Naive thymus-derived CD4-positive, alpha-beta T cell (primary cell): ENCODE data around the gene SIRPD. TPM values are rescaled to one million over a fixed set of nuclear protein-coding genes. Genes with fewer than 3 reads are reported as not detected.

ENCODE experiments used
- ATAC-seq: fragments of 150-1000 bp; cut with Tn5 transposase; 2 replicates; pipeline ENCODE4 v1.10.0; 2021; ENCODE audit warnings: mild to moderate bottlenecking, moderate library complexity
- CTCF ChIA-PET: fragments of 350-600 bp; sonication (Branson Sonifier 250); formaldehyde crosslinking; loops from one replicate; lab custom pipeline; 2021; ENCODE audit warnings: antibody characterized with exemption; lab: Charles Lee
- POLR2A ChIA-PET: fragments of 350-600 bp; sonication (Branson Sonifier 250); formaldehyde crosslinking; loops from one replicate; lab custom pipeline; 2021; ENCODE audit warnings: antibody characterized with exemption, inconsistent platforms; lab: Charles Lee
- DNase-seq, 9 donors: peaks; one replicate each; pipeline versions ENCODE4 v3.0.0 to v3.0.0-alpha.2; 2020 to 2022; ENCODE audit warnings: mixed read lengths in 1 of 9
- H3K27ac ChIP-seq: one replicate; pipeline ENCODE4 v1.7.0; 2013; ENCODE audit warnings: mild to moderate bottlenecking, low read depth, low read length, moderate library complexity
- H3K27me3 ChIP-seq, 2 donors: one replicate each; pipeline ENCODE4 v1.7.0; 2013; ENCODE audit warnings: low read length in 2 of 2, mild to moderate bottlenecking in 2 of 2, moderate library complexity in 2 of 2; ENCODE audit not compliant: control insufficient read depth in 2 of 2, insufficient read depth in 2 of 2
- H3K36me3 ChIP-seq, 3 experiments: 1 replicate in 2 of 3; 2 replicates in 1 of 3; pipeline ENCODE4 v1.7.0; 2013; ENCODE audit warnings: low read length in 3 of 3, mild to moderate bottlenecking in 3 of 3, moderate library complexity in 1 of 3; ENCODE audit not compliant: insufficient read depth in 3 of 3, control insufficient read depth in 2 of 3
- H3K4me1 ChIP-seq, 2 donors: one replicate each; pipeline ENCODE4 v1.7.0; 2013; ENCODE audit warnings: low read length in 2 of 2, mild to moderate bottlenecking in 2 of 2, moderate library complexity in 1 of 2; ENCODE audit not compliant: control insufficient read depth in 2 of 2, insufficient read depth in 2 of 2
- H3K4me3 ChIP-seq: 2 replicates; pipeline ENCODE4 v1.7.0; 2013; ENCODE audit warnings: mild to moderate bottlenecking, low read length
- H3K9me3 ChIP-seq, 3 experiments: 1 replicate in 2 of 3; 2 replicates in 1 of 3; pipeline ENCODE4 v1.7.0; 2013; ENCODE audit warnings: low read length in 3 of 3; ENCODE audit not compliant: control insufficient read depth in 2 of 3
- H3K27ac Mint-ChIP-seq, 9 donors: one replicate each; pipeline ENCODE4 v1.8.0; 2020 to 2022; ENCODE audit warnings: mixed read lengths in 9 of 9, mild to moderate bottlenecking in 8 of 9, moderate library complexity in 5 of 9, inconsistent platforms in 2 of 9
- H3K27me3 Mint-ChIP-seq, 5 donors: one replicate each; pipeline ENCODE4 v1.8.0; 2021 to 2022; ENCODE audit warnings: mixed read lengths in 5 of 5, mild to moderate bottlenecking in 1 of 5
- H3K36me3 Mint-ChIP-seq, 5 donors: one replicate each; pipeline ENCODE4 v1.8.0; 2020 to 2022; ENCODE audit warnings: mixed read lengths in 5 of 5, mild to moderate bottlenecking in 3 of 5, inconsistent platforms in 1 of 5
- H3K4me1 Mint-ChIP-seq, 7 donors: one replicate each; pipeline ENCODE4 v1.8.0; 2020 to 2022; ENCODE audit warnings: mixed read lengths in 7 of 7, mild to moderate bottlenecking in 3 of 7, inconsistent platforms in 1 of 7
- H3K4me3 Mint-ChIP-seq, 10 donors: one replicate each; pipeline ENCODE4 v1.8.0; 2020 to 2022; ENCODE audit warnings: mild to moderate bottlenecking in 10 of 10, mixed read lengths in 10 of 10, moderate library complexity in 6 of 10, inconsistent platforms in 2 of 10
- H3K9me3 Mint-ChIP-seq, 11 donors: one replicate each; pipeline ENCODE4 v1.8.0; 2020 to 2022; ENCODE audit warnings: mixed read lengths in 11 of 11, mild to moderate bottlenecking in 4 of 11, inconsistent platforms in 1 of 11, moderate library complexity in 1 of 11
- intact Hi-C, 2 donors: fragments of 100-400 bp; cut with micrococcal nuclease; formaldehyde crosslinking; loops; one replicate each; pipeline ENCODE4 v1.15.1; 2023
- polyA plus RNA-seq, 2 donors: library from polyadenylated mRNA; unstranded; fragments of 300-500 nt; fragmentation: Illumina TruSeq; gene quantifications; one replicate each; pipeline ENCODE4 v1.2.3, GENCODE V29; 2021
- total RNA-seq, 6 experiments: library from RNA in 5 of 6; stranded (reverse) in 5 of 6; gene quantifications; 1 replicate in 5 of 6; 2 replicates in 1 of 6; pipeline ENCODE4 v1.2.3 and lab custom pipeline; 2021 to 2026

Gene SIRPD
- total and polyA plus RNA-seq, 7 experiments from 2014 or later = 0.16 to 1.9 (median 0.34) TPM; not detected in 2

DNA sequence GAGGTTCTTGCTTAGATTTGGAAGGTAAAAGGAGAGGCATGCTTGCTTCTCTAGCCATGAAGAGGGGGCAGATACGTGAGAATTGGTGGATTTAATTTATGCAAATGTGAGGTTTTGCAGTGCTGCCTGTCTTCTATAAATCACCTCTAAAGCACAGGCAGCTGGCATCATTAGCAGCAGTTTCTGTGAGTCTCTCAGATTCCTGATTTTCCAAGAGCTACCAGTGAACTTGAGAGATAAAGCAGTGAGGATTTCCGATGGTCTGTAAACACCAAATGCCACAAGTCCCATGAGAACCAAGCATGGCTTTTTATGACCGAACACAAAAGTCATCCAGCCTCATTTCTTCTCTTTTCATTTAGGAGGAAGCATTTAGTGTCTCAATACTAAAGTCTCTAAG is 63.1 kb downstream of the SIRPD start:
- H3K9me3 Mint-ChIP-seq = peaks cover 0 to 11% (median 2%) of the 10 kb centered on the region in 11 donors
- no peaks in the 10 kb centered on the region for H3K9me3 ChIP-seq
- peaks cover 0 to 4% of the 10 kb centered on the region in 2 donors for H3K27me3 ChIP-seq
- POLR2A ChIA-PET = no interaction called here
- intact Hi-C loops = no loop called here
- H3K36me3 ChIP-seq = no peaks in the 10 kb centered on the region
- H3K4me3 Mint-ChIP-seq = no peak overlapping the region
- H3K4me1 Mint-ChIP-seq = peaks cover 13 to 26% (median 20%) of the 10 kb centered on the region in 7 donors
- peaks cover 0 to 12% of the 10 kb centered on the region in 2 donors for H3K4me1 ChIP-seq
- no peak overlapping the region for H3K4me3 ChIP-seq
- H3K27ac Mint-ChIP-seq = no peak overlapping the region
- no peak for ATAC-seq
- H3K27ac ChIP-seq = no peak overlapping the region
- CTCF ChIA-PET = interaction anchor here (1.7 kb wide), 1 partner anchor 9 kb away, joined by 6 read pairs; no protein-coding TSS in a partner anchor
- no peak for DNase-seq
- peaks cover 0 to 5% (median 0%) of the 10 kb centered on the region in 5 donors for H3K36me3 Mint-ChIP-seq
- H3K27me3 Mint-ChIP-seq = peaks cover 0 to 52% (median 24%) of the 10 kb centered on the region in 5 donors

DNA sequence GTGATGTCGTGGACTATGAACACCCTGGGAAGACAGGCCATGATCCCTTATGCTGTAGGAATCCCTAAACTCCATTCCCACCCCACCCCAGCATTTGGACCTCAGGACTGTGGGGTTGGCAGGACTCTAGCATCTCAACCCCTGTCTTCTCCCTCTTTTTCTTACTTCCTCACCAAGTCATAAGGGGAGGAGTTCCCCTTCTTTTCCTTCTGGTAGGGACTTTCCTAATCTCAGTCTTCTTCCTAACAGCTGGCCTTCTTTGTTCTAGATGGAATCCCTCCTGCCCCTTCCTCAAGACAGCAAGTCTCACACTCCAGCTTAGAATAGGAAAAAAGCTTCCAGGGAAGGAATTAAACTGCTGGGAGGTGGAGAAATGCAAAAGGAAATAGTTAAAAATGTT is 64.0 kb downstream of the SIRPD start:
- peaks cover 0 to 12% of the 10 kb centered on the region in 2 donors for H3K4me1 ChIP-seq
- Mint-ChIP-seq H3K36me3 (peaks cover 0 to 3% (median 0%) of the 10 kb centered on the region in 5 donors), H3K9me3 (peaks cover 0 to 10% (median 2%) of the 10 kb centered on the region in 11 donors), H3K27ac (no peak overlapping the region), H3K4me1 (peaks cover 13 to 26% (median 20%) of the 10 kb centered on the region in 7 donors), H3K27me3 (peaks cover 0 to 54% (median 25%) of the 10 kb centered on the region in 5 donors), H3K4me3 (no peak overlapping the region)
- no peak overlapping the region for H3K27ac ChIP-seq
- no peak overlapping the region for H3K4me3 ChIP-seq
- no peak for DNase-seq
- ChIA-PET CTCF (interaction anchor here (0.7 kb wide), 1 partner anchor 15 kb away, joined by 4 read pairs; no protein-coding TSS in a partner anchor), POLR2A (no interaction called here)
- ATAC-seq = no peak
- H3K27me3 ChIP-seq = peaks cover 0 to 4% of the 10 kb centered on the region in 2 donors
- no peaks in the 10 kb centered on the region for H3K36me3 ChIP-seq
- no peaks in the 10 kb centered on the region for H3K9me3 ChIP-seq
- intact Hi-C loops = no loop called here

DNA sequence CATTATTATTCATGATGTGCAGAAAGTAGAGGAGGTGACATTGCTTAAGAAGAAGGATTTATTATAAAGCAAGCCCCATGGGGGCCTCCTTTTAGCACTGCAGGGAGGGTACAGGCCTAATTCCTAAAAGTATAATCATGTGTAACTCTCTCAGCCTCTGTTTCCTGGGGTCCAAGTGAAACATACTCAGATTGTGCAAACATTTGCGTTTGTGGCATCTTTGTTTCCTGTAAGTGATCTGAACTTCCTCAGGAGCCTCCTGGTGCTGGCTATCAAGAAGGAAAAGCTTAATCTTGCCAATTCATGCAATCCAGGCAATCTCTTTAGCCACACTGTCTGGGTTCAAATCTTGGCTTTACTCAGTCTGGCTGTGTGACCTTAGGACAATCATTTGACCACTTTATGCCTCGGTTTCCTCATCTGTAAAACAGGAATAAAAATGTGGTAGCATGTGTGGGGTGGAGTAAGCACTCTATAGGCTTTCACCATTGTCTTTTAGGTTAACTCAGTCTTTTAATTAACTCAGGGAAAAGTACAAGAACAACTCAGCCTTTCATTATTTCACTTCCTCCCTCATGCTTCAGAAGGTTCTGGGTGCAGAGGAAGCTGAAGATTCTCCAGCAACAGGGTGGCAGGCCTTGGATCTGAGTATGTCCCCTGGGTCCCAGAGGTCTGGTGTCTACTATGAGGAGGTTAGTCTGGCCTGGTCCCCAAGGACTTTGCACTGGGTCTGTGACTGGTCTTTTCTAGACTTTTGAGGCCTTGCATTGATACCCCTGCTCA is 65.5 kb downstream of the SIRPD start:
- POLR2A ChIA-PET = no interaction called here
- ATAC-seq = peak; percentile 12
- Histone ChIP-seq H3K36me3 (no peaks in the 10 kb centered on the region), H3K27ac (no peak overlapping the region), H3K4me3 (no peak overlapping the region), H3K27me3 (no peaks in the 10 kb centered on the region), H3K4me1 (peaks cover 0 to 12% of the 10 kb centered on the region in 2 donors), H3K9me3 (no peaks in the 10 kb centered on the region)
- peaks cover 5 to 52% (median 19%) of the 10 kb centered on the region in 5 donors for H3K27me3 Mint-ChIP-seq
- intact Hi-C loops = no loop called here
- peaks cover 0 to 5% (median 0%) of the 10 kb centered on the region in 11 donors for H3K9me3 Mint-ChIP-seq
- no peaks in the 10 kb centered on the region for H3K36me3 Mint-ChIP-seq
- peaks cover 13 to 26% (median 20%) of the 10 kb centered on the region in 7 donors for H3K4me1 Mint-ChIP-seq
- DNase-seq = no peak
- no peak overlapping the region for H3K4me3 Mint-ChIP-seq
- CTCF ChIA-PET = no interaction called here
- peak overlapping the region in 1 of 9 donors; percentile 37 for H3K27ac Mint-ChIP-seq

DNA sequence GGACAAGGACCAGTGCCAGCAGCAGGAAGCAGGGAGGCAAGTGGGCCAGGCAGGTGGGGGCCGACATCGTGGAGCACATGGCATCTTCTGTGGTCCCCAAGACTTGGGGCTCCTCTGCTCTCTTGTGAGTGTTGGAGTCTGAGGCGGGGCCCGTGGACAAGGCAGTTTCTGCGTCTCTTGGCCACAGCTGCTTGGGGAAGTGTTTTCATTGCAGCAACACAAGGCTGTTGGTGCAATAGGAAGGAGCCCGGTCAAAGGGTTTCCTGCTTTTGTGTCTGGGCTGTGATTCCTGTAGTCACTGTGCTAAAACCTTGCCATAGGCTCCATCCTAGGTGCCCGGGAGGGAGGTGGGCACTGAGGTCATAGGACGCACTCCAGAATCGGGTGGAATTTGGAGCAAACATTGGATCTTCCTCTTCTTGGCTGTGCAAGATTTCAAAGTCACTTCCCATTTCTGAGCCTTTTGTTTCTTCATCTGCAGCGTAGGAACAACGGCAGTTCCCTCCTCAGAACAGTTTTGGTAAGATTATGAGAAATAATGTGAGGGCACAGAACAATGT is 66.1 kb downstream of the SIRPD start, which contains the start of gene SIRPB2:
TSS of gene SIRPB2 (minus strand) at position 140 of the 560 bp plus-strand sequence. CDS start at position 79, 61 bp downstream.
- H3K27me3 ChIP-seq = no peaks in the 10 kb centered on the region
- ChIA-PET POLR2A (no interaction called here), CTCF (no interaction called here)
- no peaks in the 10 kb centered on the region for H3K9me3 ChIP-seq
- H3K36me3 ChIP-seq = no peaks in the 10 kb centered on the region
- H3K4me3 ChIP-seq = no peak within 1 kb of the TSS
- peak; percentile 64 for ATAC-seq
- intact Hi-C loops = no loop called here
- peaks cover 13 to 26% (median 20%) of the 10 kb centered on the region in 7 donors for H3K4me1 Mint-ChIP-seq
- peak within 1 kb of the TSS in 1 of 9 donors; percentile 37 for H3K27ac Mint-ChIP-seq
- peaks cover 0 to 12% of the 10 kb centered on the region in 2 donors for H3K4me1 ChIP-seq
- H3K9me3 Mint-ChIP-seq = peaks cover 0 to 5% (median 0%) of the 10 kb centered on the region in 11 donors
- peak within 1 kb of the TSS in 1 of 10 donors; percentile 13 for H3K4me3 Mint-ChIP-seq
- peaks cover 5 to 49% (median 16%) of the 10 kb centered on the region in 5 donors for H3K27me3 Mint-ChIP-seq
- no peaks in the 10 kb centered on the region for H3K36me3 Mint-ChIP-seq
- no peak within 1 kb of the TSS for H3K27ac ChIP-seq
- no peak for DNase-seq

DNA sequence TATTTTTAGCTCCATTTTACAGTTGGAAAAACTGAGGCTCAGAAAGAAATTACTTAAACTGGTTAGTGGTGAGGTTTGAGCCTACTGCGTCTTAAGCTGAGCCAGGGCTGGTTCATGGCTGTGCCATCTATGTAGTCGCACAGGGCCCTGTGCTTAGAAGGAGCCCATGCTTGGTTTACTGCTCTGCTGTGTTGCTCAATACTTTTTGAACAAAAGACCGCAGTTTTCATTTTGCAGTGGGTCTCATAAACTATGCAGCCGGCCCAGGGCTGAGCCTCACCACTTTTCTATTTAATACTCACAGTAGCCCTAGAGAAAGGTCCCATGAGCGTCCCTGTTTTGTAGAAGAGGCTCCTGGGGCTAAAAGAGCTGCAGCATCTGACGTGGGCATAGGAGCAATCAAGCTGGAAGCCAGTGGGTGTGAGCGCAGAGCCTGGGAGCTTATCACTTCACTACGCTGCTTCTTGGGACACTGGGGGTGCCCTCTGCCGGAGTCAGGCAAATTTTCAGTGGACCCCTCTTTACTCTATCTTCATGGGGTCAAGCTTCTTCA is 66.8 kb downstream of the SIRPD start:
- intact Hi-C loops = no loop called here
- Mint-ChIP-seq H3K27ac (no peak overlapping the region), H3K4me3 (no peak overlapping the region), H3K27me3 (peaks cover 5 to 47% (median 16%) of the 10 kb centered on the region in 5 donors), H3K36me3 (no peaks in the 10 kb centered on the region), H3K4me1 (peaks cover 13 to 26% (median 20%) of the 10 kb centered on the region in 7 donors), H3K9me3 (peaks cover 0 to 5% (median 0%) of the 10 kb centered on the region in 11 donors)
- ATAC-seq (no peak), DNase-seq (no peak)
- ChIA-PET CTCF (no interaction called here), POLR2A (no interaction called here)
- no peaks in the 10 kb centered on the region for H3K36me3 ChIP-seq
- H3K9me3 ChIP-seq = no peaks in the 10 kb centered on the region
- H3K4me1 ChIP-seq = peaks cover 0 to 12% of the 10 kb centered on the region in 2 donors
- H3K4me3 ChIP-seq = no peak overlapping the region
- H3K27me3 ChIP-seq = no peaks in the 10 kb centered on the region
- no peak overlapping the region for H3K27ac ChIP-seq

DNA sequence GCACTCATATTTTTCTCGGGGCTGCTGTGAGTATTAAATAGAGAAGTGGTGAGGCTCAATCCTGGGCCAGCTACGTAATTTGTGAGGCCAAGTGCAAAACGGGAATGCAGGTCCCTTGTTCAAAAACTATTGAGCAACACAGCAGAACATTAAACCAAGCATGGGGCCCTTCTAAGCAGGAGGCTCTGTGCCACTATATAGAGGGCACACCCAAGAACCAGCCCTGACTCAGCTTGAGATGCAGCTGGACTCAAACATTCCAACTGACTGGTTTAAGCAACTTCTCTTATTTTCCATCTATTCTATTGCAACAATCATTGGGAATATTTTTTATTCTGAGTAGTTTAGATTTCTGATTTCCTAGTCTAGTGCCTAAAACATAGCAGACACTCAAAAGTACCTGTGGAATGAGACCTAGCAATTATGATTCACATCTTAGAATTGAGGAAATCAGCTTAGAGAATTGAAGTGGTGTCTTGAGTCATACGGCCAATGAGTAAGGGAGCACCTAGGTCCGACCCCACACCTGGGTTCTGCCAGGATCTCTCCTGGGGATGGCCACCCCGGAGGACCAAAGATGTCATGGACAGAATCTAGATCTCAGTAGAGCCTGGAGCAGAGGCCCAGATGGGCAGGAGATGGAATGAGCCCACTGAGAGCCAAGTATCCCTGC is 67.6 kb downstream of the SIRPD start:
- no peak overlapping the region for H3K27ac ChIP-seq
- ChIA-PET POLR2A (interaction anchor here (1.0 kb wide), 1 partner anchor 32 kb away, joined by 3 read pairs; no protein-coding TSS in a partner anchor), CTCF (no interaction called here)
- Mint-ChIP-seq H3K4me1 (peaks cover 13 to 26% (median 20%) of the 10 kb centered on the region in 7 donors), H3K4me3 (no peak overlapping the region), H3K27ac (no peak overlapping the region), H3K27me3 (peaks cover 5 to 47% (median 24%) of the 10 kb centered on the region in 5 donors), H3K9me3 (peaks cover 0 to 5% (median 0%) of the 10 kb centered on the region in 11 donors), H3K36me3 (no peaks in the 10 kb centered on the region)
- H3K27me3 ChIP-seq = no peaks in the 10 kb centered on the region
- H3K4me3 ChIP-seq = no peak overlapping the region
- ATAC-seq (peak; percentile 72), DNase-seq (no peak)
- no peaks in the 10 kb centered on the region for H3K9me3 ChIP-seq
- peaks cover 0 to 12% of the 10 kb centered on the region in 2 donors for H3K4me1 ChIP-seq
- no peaks in the 10 kb centered on the region for H3K36me3 ChIP-seq
- intact Hi-C loops = no loop called here
